ENCODE measurements around the gene FNDC5.

GRCh38 chr1:32818804-32819541 is 51.7 kb downstream of the FNDC5 start:
- TF ChIP-seq NFYB (IDR thresholded peaks at IDR 0.05; ENCODE audit: insufficient read depth, low read depth, low read length) = no peak
- peak; percentile 62; the same call in 1 of the 2 replicates for TF ChIP-seq MXI1 (IDR thresholded peaks at IDR 0.05; ENCODE audit: low read depth, low read length)
- no peak for TF ChIP-seq CTCF (IDR thresholded peaks at IDR 0.05 in 2 of 3, conservative IDR thresholded peaks at IDR 0.05 in 1 of 3; ENCODE audit: control insufficient read depth in 2 of 3, extremely low read depth in 1 of 3, insufficient read depth in 1 of 3, low read depth in 3 of 3, low read length in 3 of 3)
- peak; percentile 78 for TF ChIP-seq POLR2A (IDR thresholded peaks at IDR 0.05; ENCODE audit: low read depth, low read length)
- TF ChIP-seq ASH2L (IDR thresholded peaks at IDR 0.05; ENCODE audit: borderline replicate concordance, low read depth) = peak; percentile 50; the same call in 1 of the 2 replicates
- TF ChIP-seq RAD21 (IDR thresholded peaks at IDR 0.05; ENCODE audit: insufficient read depth, low read depth, low read length) = peak; percentile 8; the same call in 1 of the 2 replicates
- TF ChIP-seq ZNF24 (IDR thresholded peaks at IDR 0.05) = 0 out of 2 replicates have a peak, but pooled peaks have one; percentile 42

Measured in GM12878 (cell line).